HS-27A (cell line): ENCODE data around the gene UCK2.

Source experiments
- DNase-seq: peaks from one replicate; pipeline ENCODE4 v3.0.0-alpha.2; 2012; ENCODE audit warnings: low read depth, missing footprints

The UCK2 gene

DNA sequence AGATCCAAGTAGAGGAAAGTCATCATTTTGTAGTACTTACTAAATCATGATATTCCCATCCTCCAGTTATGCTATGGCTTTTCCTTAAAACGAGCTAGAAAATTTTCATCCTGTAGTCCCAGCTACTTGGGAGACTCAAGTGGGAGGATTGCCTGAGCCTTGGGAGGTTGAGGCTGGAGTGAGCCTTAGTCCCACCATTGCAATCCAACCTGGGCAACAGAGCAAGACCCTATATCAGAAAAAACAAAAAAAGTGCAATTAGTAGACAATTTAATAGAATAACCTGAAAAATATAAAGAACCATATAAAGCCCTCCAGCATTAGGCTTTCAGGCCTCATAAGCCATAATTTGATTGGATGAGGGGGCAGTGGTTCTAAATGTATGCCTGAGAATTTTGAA lies 6.8 kb downstream of the UCK2 start:
- DNase-seq: no peak

- DNase-seq: no peak
Observed at GRCh38 chr1:165834881-165835280, 7.5 kb downstream of the UCK2 start.

DNA sequence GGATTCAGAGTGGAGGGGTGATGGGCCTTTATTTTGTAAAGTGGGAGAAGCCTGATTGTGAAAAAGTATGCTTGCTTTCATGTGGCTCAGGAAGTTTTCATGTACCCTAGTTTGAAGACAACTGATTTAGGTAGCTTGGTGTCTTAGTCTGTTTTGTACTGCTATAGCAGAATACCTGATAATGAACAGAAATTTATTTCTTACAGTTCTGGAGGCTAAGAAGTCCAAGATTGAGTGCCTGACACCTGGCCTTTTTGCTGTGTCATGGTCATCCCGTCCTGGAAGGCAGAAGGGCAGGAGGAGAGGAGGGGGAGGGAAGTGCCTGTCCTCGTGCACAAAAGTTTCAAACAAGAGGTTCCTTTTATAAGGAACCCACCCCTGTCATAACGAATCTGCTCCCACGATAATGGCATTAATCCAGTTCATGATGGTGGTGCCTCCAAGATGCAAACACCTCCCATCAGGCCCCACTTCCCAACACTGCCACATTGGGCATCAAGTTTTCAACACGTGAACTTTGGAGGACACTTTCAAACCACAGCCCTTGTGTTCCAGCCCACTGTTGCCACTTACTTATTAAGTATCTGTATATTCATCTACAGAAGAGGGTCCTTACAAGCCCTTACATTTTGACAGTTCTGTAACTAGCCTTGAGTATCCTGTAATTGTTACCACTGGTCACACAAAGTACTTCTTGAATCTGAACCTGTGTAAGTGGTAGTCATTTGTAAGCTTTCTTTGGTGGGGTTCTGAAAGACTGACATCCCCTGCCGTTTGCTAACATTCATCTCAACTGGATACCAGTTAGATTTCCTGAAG lies 9.5 kb downstream of the UCK2 start:
- no peak for DNase-seq

DNA sequence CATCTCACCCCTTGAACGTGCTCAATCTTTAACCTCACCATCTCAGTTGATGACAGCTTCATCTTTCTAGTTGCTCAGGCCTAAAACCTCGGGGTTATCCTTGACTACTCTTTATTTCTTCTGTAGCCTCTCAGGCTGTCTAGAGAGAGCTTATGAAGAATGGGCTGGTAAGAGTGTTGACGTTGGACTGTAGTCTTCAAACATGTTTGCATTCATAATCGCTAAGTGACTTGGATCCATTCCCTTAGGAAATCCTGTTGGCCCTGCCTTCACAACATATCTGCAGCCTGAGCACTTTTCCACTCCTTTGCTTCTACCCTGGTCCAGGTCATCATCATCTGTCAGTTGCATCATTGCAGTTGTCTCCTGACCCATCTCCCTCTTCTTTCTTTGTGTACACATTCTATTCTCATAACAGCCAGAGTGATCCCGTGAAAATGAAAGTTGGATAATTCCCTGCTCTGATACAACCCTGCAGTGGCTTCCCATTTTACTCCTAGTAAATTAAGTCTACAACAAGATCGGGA lies 10.5 kb downstream of the UCK2 start:
- no peak for DNase-seq

- no peak for DNase-seq
Observed at GRCh38 chr1:165840423-165840822, 13.0 kb downstream of the UCK2 start.

DNA sequence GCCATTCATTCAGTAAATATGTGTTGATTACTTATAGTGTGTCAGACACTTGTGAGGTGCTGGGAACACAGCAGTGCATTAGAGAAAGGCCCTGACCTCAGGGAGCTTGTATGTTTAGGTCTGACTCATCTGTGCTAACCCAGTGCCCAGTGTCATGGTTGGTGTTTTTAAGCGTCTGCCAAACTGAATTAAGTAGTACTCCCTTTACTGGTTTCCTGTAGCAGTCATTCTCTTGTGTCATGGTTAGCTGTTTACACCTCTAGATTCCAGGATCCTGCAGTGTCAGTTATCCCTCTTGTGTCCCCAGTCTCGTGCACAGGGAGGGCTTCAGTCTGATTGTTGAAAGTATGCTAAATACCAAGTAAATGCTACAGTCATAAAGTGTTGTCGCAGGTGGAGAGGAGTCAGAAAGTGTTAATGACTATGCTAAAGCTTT lies 14.2 kb downstream of the UCK2 start:
- no peak for DNase-seq

GRCh38 chr1:165842023-165842670 lies 14.7 kb downstream of the UCK2 start:
- no peak for DNase-seq

DNA sequence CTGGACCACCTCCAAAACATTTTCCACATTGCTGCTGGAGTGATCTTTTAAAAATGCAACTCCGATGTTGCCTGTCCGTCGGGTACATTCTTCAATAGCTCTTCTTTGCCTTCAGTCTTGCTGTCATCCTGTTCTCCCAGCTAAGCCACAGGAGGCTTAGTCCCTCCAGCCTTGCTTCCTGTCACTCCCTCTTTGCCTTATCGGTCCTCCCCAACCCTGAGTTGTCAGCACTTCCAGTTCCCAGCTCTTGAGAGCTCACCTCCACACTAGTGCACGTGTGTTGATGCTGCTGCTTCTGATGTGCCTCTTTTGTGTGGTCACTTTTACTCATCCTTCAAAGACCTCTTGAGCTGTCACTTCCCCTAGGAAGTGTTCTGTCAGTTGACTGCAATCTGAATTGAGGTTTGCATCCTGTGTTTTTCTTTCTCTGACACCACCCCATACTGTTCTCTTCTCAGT lies 15.3 kb downstream of the UCK2 start:
- DNase-seq: no peak

DNA sequence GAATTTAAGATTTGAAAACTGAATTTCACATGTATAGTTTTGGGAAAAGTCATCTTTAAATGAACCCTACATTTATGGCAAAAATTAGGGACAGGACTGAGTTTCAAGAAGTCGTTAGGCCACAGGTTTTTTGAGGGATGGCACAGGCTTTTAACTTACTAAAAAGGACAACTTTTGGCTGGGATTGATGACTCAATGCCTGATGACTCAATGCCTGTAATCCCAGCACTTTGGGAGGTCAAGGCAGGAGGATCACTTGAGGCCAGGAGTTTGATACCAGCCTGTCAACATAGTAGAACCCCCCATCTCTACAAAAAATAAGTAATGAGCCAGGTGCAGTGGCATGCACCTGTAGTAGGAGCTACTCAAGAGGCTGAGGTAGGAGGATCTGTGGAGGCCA lies 15.9 kb downstream of the UCK2 start:
- DNase-seq: no peak

DNA sequence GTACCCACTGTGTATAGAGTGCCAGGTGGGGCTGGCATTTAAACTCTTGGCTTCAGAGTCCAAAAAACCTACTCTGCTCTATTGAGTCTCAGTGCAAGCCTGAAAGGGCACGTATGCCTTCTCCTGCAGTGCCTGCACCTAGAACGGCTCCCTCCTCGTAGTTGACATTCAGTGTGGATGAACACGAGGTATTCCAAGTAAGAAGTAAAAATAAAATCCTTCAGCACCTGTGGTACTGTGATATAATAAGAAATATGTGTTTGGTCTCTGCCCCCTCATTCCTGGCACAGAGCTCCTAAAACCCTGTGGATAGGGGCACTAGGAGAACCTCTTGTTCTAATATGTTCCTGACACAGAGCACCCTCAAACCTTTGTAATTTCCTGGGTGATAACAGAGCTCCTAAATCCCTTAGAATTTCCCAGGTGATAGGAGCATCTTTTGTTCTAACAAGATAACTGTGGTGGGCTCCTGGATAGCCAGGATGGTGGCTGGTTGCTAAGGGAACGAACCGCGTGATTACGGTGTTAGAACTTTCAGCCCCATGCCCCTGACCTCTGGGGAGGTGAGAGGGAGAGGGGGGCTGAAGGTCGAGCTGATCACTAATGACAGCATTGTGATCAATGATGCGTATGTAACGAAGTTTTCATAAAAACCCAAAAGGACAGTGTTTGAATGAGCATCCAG lies 16.8 kb downstream of the UCK2 start:
- no peak for DNase-seq

- no peak for DNase-seq
Observed at GRCh38 chr1:165844933-165845332, 17.5 kb downstream of the UCK2 start.

GRCh38 chr1:165845569-165845968 lies 18.2 kb downstream of the UCK2 start:
- DNase-seq: no peak

DNA sequence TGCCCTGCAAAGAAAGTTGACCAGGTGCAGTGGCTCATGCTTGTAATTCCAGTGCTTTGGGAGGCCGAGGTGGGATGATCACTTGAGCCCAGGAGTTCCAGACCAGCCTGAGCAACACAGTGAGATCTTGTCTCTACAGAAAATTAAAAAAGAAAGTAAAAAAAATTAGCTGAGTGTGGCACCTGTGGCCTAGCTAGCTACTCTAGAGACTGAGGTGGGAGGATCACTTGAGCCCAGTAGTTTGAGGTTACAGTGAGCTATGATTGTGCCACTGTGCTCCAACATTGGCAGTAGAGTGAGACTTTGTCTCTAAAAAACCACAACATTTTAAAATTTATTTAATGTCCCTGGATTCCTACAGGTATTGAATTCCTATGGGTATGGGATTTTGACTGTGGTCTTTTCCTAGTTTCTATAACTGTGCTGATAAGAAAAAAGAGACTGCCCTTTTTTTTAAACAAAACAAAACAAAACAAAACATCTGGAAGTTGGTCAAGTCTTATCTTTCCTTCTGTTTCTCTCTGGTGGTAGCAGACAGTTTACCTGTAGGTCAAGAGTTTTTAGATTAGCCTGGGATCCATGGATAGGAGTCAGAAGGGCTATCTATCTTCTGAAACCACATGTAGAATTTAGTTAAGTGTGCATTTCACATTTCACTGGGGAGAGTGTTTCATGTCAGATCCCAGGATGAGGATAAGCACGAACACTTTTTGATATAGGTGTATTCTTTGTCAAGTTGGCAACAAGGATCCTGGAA lies 18.8 kb downstream of the UCK2 start:
- DNase-seq: no peak

- no peak for DNase-seq
Observed at GRCh38 chr1:165847486-165847885, 20.1 kb downstream of the UCK2 start.

GRCh38 chr1:165849353-165850133 lies 22.1 kb downstream of the UCK2 start:
- no peak for DNase-seq

DNA sequence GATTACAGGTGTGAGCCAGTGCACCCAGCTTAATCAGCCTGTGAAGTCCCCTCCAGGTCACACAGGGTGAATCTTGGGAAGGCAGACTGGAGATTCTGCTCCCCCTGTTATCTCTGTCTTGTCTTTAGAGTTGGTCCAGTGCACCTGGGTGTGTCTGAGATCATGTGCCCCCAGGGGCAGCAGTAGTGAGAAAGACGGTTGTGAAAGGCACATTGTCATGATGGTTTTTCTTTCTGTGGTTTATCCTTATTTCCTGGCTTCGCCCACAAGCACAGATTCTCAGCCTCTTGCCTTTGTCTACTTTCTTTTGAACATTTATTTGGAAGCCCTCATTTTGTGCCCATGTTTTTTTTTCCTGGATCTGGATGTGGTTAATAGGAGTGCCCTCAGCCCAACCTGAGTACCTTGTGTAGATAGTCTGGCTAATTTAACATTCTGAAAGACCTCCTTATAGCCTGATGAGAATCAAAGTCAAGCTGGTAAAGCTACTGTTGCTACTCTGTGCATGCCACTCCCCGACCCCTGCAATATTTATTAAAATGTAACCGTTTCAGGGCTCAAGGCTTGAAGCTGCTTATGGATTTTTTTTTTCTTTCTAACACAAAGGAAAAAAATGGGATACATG lies 23.7 kb downstream of the UCK2 start:
- no peak for DNase-seq

DNA sequence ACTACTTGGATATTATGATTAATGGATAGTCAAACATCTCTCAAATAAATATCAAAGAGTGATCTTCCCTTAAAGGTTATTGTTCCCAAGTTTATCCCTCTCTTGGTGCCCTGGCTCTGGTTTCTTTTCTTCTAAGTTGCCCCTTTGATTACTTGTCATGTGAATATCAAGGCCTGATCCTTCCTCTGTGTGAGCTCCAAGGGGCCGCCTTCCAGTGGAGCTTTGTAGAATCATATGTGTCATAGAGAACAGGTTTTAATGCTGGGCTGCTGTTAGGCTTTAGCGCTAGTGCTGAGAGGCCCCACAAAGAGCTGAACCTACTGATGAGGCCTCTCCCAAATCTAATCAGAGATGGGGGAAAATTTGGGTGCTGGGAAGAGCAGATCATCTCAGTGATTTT lies 25.5 kb downstream of the UCK2 start:
- no peak for DNase-seq

GRCh38 chr1:165853528-165854075 lies 26.2 kb downstream of the UCK2 start:
- no peak for DNase-seq

- DNase-seq: peak; percentile 62
Observed at GRCh38 chr1:165854101-165854845, 26.9 kb downstream of the UCK2 start.
